ENCODE data around the gene FOXI1.

FOXI1 gene

GRCh38 chr5:170126061-170126460 is 20.4 kb downstream of the FOXI1 start:
- TF ChIP-seq FOXA1 (IDR thresholded peaks at IDR 0.05) (no peak), FOXM1 (IDR thresholded peaks at IDR 0.05; ENCODE audit: borderline replicate concordance) (no peak), BHLHE40 (IDR thresholded peaks at IDR 0.05; ENCODE audit: borderline replicate concordance) (no peak), LEF1 (IDR thresholded peaks at IDR 0.05; ENCODE audit: borderline replicate concordance) (no peak), ELF4 (IDR thresholded peaks at IDR 0.05) (no peak), SP1 (IDR thresholded peaks at IDR 0.05) (no peak), HDGF (IDR thresholded peaks at IDR 0.05; ENCODE audit: borderline replicate concordance) (no peak), FOXK2 (IDR thresholded peaks at IDR 0.05) (no peak), ZNF384 (IDR thresholded peaks at IDR 0.05) (no peak), NFRKB (IDR thresholded peaks at IDR 0.05) (no peak), TARDBP (IDR thresholded peaks at IDR 0.05) (no peak), L3MBTL2 (conservative IDR thresholded peaks at IDR 0.05) (no peak), ARNT (IDR thresholded peaks at IDR 0.05) (no peak), CTBP1 (IDR thresholded peaks at IDR 0.05; ENCODE audit: borderline replicate concordance) (no peak), SUZ12 (IDR thresholded peaks at IDR 0.05) (no peak), PKNOX1 (IDR thresholded peaks at IDR 0.05) (no peak)
- CTCF ChIA-PET: no interaction called here
- POLR2A ChIA-PET: no interaction called here
- no peak for DNase-seq (ENCODE audit: extremely low spot score)

- ChIA-PET POLR2A (no interaction called here), CTCF (no interaction called here)
- no peak for DNase-seq (ENCODE audit: extremely low spot score)
- TF ChIP-seq HDGF (IDR thresholded peaks at IDR 0.05; ENCODE audit: borderline replicate concordance): no peak
- TF ChIP-seq FOXK2 (IDR thresholded peaks at IDR 0.05): no peak
- no peak for TF ChIP-seq ARNT (IDR thresholded peaks at IDR 0.05)
- no peak for TF ChIP-seq ZNF384 (IDR thresholded peaks at IDR 0.05)
- TF ChIP-seq NFRKB (IDR thresholded peaks at IDR 0.05): no peak
- TF ChIP-seq TARDBP (IDR thresholded peaks at IDR 0.05): no peak
- TF ChIP-seq FOXA1 (IDR thresholded peaks at IDR 0.05): no peak
- TF ChIP-seq SUZ12 (IDR thresholded peaks at IDR 0.05): no peak
- no peak for TF ChIP-seq FOXM1 (IDR thresholded peaks at IDR 0.05; ENCODE audit: borderline replicate concordance)
- TF ChIP-seq LEF1 (IDR thresholded peaks at IDR 0.05; ENCODE audit: borderline replicate concordance): no peak
- TF ChIP-seq CTBP1 (IDR thresholded peaks at IDR 0.05; ENCODE audit: borderline replicate concordance): no peak
- no peak for TF ChIP-seq L3MBTL2 (conservative IDR thresholded peaks at IDR 0.05)
- TF ChIP-seq ELF4 (IDR thresholded peaks at IDR 0.05): no peak
- TF ChIP-seq SP1 (IDR thresholded peaks at IDR 0.05): no peak
- no peak for TF ChIP-seq BHLHE40 (IDR thresholded peaks at IDR 0.05; ENCODE audit: borderline replicate concordance)
Observed at GRCh38 chr5:170126626-170127025, 20.9 kb downstream of the FOXI1 start.

- TF ChIP-seq BHLHE40 (IDR thresholded peaks at IDR 0.05; ENCODE audit: borderline replicate concordance) (no peak), FOXM1 (IDR thresholded peaks at IDR 0.05; ENCODE audit: borderline replicate concordance) (no peak), SUZ12 (IDR thresholded peaks at IDR 0.05) (no peak), L3MBTL2 (conservative IDR thresholded peaks at IDR 0.05) (no peak), ELF4 (IDR thresholded peaks at IDR 0.05) (no peak), ZNF384 (IDR thresholded peaks at IDR 0.05) (no peak), NFRKB (IDR thresholded peaks at IDR 0.05) (no peak), HDGF (IDR thresholded peaks at IDR 0.05; ENCODE audit: borderline replicate concordance) (no peak), TARDBP (IDR thresholded peaks at IDR 0.05) (no peak), FOXA1 (IDR thresholded peaks at IDR 0.05) (no peak), PKNOX1 (IDR thresholded peaks at IDR 0.05) (no peak), CTBP1 (IDR thresholded peaks at IDR 0.05; ENCODE audit: borderline replicate concordance) (no peak), LEF1 (IDR thresholded peaks at IDR 0.05; ENCODE audit: borderline replicate concordance) (no peak), FOXK2 (IDR thresholded peaks at IDR 0.05) (no peak), SP1 (IDR thresholded peaks at IDR 0.05) (no peak)
- ChIA-PET POLR2A (no interaction called here), CTCF (no interaction called here)
- DNase-seq (ENCODE audit: extremely low spot score): no peak
Observed at GRCh38 chr5:170131235-170131634, 25.5 kb downstream of the FOXI1 start.

GRCh38 chr5:170132269-170132975 is 26.7 kb downstream of the FOXI1 start:
- POLR2A ChIA-PET: no interaction called here

GRCh38 chr5:170132976-170133448 is 27.3 kb downstream of the FOXI1 start:
- no peak for DNase-seq (ENCODE audit: extremely low spot score)
- ChIA-PET POLR2A (no interaction called here), CTCF (no interaction called here)
- TF ChIP-seq BHLHE40 (IDR thresholded peaks at IDR 0.05; ENCODE audit: borderline replicate concordance) (no peak), CTBP1 (IDR thresholded peaks at IDR 0.05; ENCODE audit: borderline replicate concordance) (no peak), TARDBP (IDR thresholded peaks at IDR 0.05) (no peak), PKNOX1 (IDR thresholded peaks at IDR 0.05) (no peak), ELF4 (IDR thresholded peaks at IDR 0.05) (no peak), LEF1 (IDR thresholded peaks at IDR 0.05; ENCODE audit: borderline replicate concordance) (no peak), HDGF (IDR thresholded peaks at IDR 0.05; ENCODE audit: borderline replicate concordance) (no peak), ZNF384 (IDR thresholded peaks at IDR 0.05) (no peak), NFRKB (IDR thresholded peaks at IDR 0.05) (no peak), L3MBTL2 (conservative IDR thresholded peaks at IDR 0.05) (no peak), FOXM1 (IDR thresholded peaks at IDR 0.05; ENCODE audit: borderline replicate concordance) (no peak), FOXK2 (IDR thresholded peaks at IDR 0.05) (no peak), SP1 (IDR thresholded peaks at IDR 0.05) (no peak), FOXA1 (IDR thresholded peaks at IDR 0.05) (no peak), ARNT (IDR thresholded peaks at IDR 0.05) (no peak)

More at GRCh38 chr5:170132269-170132975, 26.7 kb downstream of the FOXI1 start:
- no peak for DNase-seq (ENCODE audit: extremely low spot score)
- no peak for TF ChIP-seq ARNT (IDR thresholded peaks at IDR 0.05)
- no peak for TF ChIP-seq FOXM1 (IDR thresholded peaks at IDR 0.05; ENCODE audit: borderline replicate concordance)
- no peak for TF ChIP-seq L3MBTL2 (conservative IDR thresholded peaks at IDR 0.05)
- TF ChIP-seq CTBP1 (IDR thresholded peaks at IDR 0.05; ENCODE audit: borderline replicate concordance): no peak
- TF ChIP-seq NFRKB (IDR thresholded peaks at IDR 0.05): no peak
- no peak for TF ChIP-seq FOXK2 (IDR thresholded peaks at IDR 0.05)
- no peak for TF ChIP-seq ELF4 (IDR thresholded peaks at IDR 0.05)
- TF ChIP-seq SUZ12 (IDR thresholded peaks at IDR 0.05): no peak
- CTCF ChIA-PET: no interaction called here
